NCI-H1694 treated with DMSO at 0.1 percent for 48 hours (cell line): ENCODE data around the gene SKAP2.

ENCODE experiments used
- DNase-seq: peaks from one replicate; lab custom pipeline; 2025; lab: John Stamatoyannopoulos, UW

The SKAP2 gene

GRCh38 chr7:26637610-26638009, 226.8 kb downstream of the SKAP2 start:
- no peak for DNase-seq

- no peak for DNase-seq
Measured at GRCh38 chr7:26636808-26637207, 227.6 kb downstream of the SKAP2 start.

GRCh38 chr7:26633557-26633956, 230.8 kb downstream of the SKAP2 start:
- DNase-seq, result no peak

- no peak for DNase-seq
Measured at GRCh38 chr7:26631601-26632000, 232.8 kb downstream of the SKAP2 start.

GRCh38 chr7:26630941-26631580, 233.3 kb downstream of the SKAP2 start:
- DNase-seq, result no peak

- DNase-seq, result no peak
Measured at GRCh38 chr7:26630361-26630760, 234.0 kb downstream of the SKAP2 start.

- DNase-seq, result no peak
Measured at GRCh38 chr7:26629696-26630095, 234.7 kb downstream of the SKAP2 start.

- no peak for DNase-seq
Measured at GRCh38 chr7:26627891-26628341, 236.5 kb downstream of the SKAP2 start.

- DNase-seq, result no peak
Measured at GRCh38 chr7:26627221-26627620, 237.2 kb downstream of the SKAP2 start.

- no peak for DNase-seq
Measured at GRCh38 chr7:26626687-26627086, 237.7 kb downstream of the SKAP2 start.

GRCh38 chr7:26626156-26626555, 238.2 kb downstream of the SKAP2 start:
- DNase-seq, result no peak

GRCh38 chr7:26625286-26625685, 239.1 kb downstream of the SKAP2 start:
- DNase-seq, result no peak

GRCh38 chr7:26624839-26625238, 239.6 kb downstream of the SKAP2 start:
- DNase-seq, result no peak

- no peak for DNase-seq
Measured at GRCh38 chr7:26624431-26624830, 240.0 kb downstream of the SKAP2 start.

GRCh38 chr7:26620352-26620751, 244.0 kb downstream of the SKAP2 start:
- no peak for DNase-seq

- no peak for DNase-seq
Measured at GRCh38 chr7:26619348-26619984, 244.9 kb downstream of the SKAP2 start.

- DNase-seq, result no peak
Measured at GRCh38 chr7:26618898-26619297, 245.5 kb downstream of the SKAP2 start.

- DNase-seq, result no peak
Measured at GRCh38 chr7:26618449-26618848, 245.9 kb downstream of the SKAP2 start.
